ENCODE data around the gene ACSL3. TPM values are rescaled to one million over a fixed set of nuclear protein-coding genes. Genes with fewer than 3 reads are reported as not detected.

ACSL3 gene
- total and polyA plus RNA-seq, 3 experiments from 2014 or later, result 27.7 to 41.4 (median 38.6) TPM

DNA sequence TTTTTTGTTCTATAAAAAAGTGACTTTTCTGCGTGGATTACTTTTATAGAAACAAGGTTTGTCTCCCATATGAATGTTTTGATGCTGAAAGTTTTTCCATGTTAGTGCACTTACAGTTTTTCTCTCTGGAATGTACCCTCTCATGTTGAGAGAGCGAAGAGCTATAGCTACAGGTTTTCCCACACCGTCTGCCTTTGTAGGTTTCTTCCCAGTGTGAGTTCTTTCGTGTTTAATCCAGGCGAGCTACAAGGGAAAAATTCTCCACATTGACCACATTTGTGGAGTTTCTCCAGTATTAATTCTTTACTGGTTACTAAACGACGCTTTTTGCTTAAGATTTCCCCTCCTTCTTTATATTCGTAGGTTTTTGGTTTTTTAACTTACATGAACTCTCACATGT, 85.1 kb downstream of the ACSL3 start:
- H3K27ac ChIP-seq (ENCODE audit: low read depth, low read length), result no peak overlapping the region
- Mint-ChIP-seq H3K4me1 (peaks cover 0 to 4% (median 0%) of the 10 kb centered on the region in 3 donors), H3K27me3 (peaks cover 2% of the 10 kb centered on the region in 2 donors), H3K36me3 (peaks cover 0 to 9% (median 4%) of the 10 kb centered on the region in 3 donors), H3K9me3 (no peaks in the 10 kb centered on the region), H3K27ac (peak overlapping the region in 1 of 8 donors; percentile 29), H3K4me3 (no peak overlapping the region)
- ChIA-PET POLR2A (no interaction called here), CTCF (no interaction called here)
- no peaks in the 10 kb centered on the region for H3K9me3 ChIP-seq (ENCODE audit: low read length)
- no peaks in the 10 kb centered on the region for H3K36me3 ChIP-seq (ENCODE audit: insufficient read depth, low read length)
- no peak for DNase-seq
- no peak overlapping the region for H3K4me3 ChIP-seq (ENCODE audit: low read length)
- H3K27me3 ChIP-seq (ENCODE audit: insufficient read depth, low read length, poor library complexity, severe bottlenecking), result no peaks in the 10 kb centered on the region
- no peaks in the 10 kb centered on the region for H3K4me1 ChIP-seq (ENCODE audit: insufficient read depth, low read length)

DNA sequence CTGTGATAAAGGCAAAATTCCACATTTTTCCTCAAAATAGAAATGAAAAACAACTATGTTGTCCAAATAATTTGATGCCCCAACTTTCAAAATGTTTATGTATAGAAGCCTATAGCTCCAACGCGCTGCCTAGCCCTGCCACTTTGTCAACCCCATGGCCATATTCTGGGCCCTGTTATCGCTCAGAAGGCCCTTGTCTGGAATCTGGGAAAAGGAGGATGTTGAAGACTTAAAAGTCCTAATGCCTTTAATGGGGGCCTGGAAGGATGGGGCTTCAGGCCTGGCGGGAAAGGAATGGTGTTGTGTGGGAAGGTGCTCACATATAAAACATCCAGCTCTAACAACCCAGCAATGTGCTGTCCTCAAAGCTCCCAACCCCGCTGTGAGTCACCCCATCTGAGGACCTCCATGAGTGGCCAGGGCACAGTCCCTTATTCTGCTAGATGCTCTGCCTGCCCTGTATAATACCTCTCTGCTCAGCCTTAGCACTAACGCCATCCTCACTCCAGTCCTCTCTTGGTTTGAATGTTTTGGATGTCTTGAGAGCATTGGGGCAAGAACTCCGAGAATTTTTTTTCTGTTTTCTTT, 86.0 kb downstream of the ACSL3 start:
- no peaks in the 10 kb centered on the region for H3K9me3 Mint-ChIP-seq
- peaks cover 5% of the 10 kb centered on the region in 2 donors for H3K27me3 Mint-ChIP-seq
- ChIA-PET CTCF (no interaction called here), POLR2A (no interaction called here)
- H3K9me3 ChIP-seq (ENCODE audit: low read length), result no peaks in the 10 kb centered on the region
- no peak overlapping the region for H3K27ac Mint-ChIP-seq
- H3K27ac ChIP-seq (ENCODE audit: low read depth, low read length), result no peak overlapping the region
- H3K27me3 ChIP-seq (ENCODE audit: insufficient read depth, low read length, poor library complexity, severe bottlenecking), result no peaks in the 10 kb centered on the region
- H3K36me3 Mint-ChIP-seq, result peaks cover 0 to 2% (median 0%) of the 10 kb centered on the region in 3 donors
- H3K4me3 ChIP-seq (ENCODE audit: low read length), result no peak overlapping the region
- no peaks in the 10 kb centered on the region for H3K36me3 ChIP-seq (ENCODE audit: insufficient read depth, low read length)
- H3K4me1 ChIP-seq (ENCODE audit: insufficient read depth, low read length), result no peaks in the 10 kb centered on the region
- H3K4me1 Mint-ChIP-seq, result peaks cover 0 to 4% (median 0%) of the 10 kb centered on the region in 3 donors
- H3K4me3 Mint-ChIP-seq, result no peak overlapping the region
- no peak for DNase-seq

DNA sequence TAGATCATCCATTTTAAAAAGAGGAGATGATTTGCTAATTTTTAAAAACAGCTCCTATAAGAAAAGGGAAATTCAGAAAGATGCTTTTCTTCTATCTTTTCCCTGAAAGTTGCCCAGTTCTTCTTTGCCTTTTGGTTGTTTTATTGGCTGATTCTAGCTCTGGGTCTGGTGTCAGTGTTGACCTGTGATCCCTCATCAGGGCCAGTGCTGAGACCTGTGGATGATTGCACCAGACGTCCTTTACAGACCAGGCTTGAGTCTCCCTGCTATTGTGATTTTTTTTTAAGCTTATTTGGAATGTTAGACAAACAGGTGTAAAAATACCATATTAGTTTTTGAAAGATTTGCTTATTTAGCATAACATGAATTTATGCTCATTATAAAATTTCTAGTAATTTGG, 88.2 kb downstream of the ACSL3 start:
- H3K36me3 Mint-ChIP-seq, result no peaks in the 10 kb centered on the region
- H3K9me3 Mint-ChIP-seq, result no peaks in the 10 kb centered on the region
- POLR2A ChIA-PET, result no interaction called here
- no peak overlapping the region for H3K27ac ChIP-seq (ENCODE audit: low read depth, low read length)
- no peaks in the 10 kb centered on the region for H3K36me3 ChIP-seq (ENCODE audit: insufficient read depth, low read length)
- no peak overlapping the region for H3K27ac Mint-ChIP-seq
- H3K4me1 Mint-ChIP-seq, result no peaks in the 10 kb centered on the region
- DNase-seq, result no peak
- no peak overlapping the region for H3K4me3 ChIP-seq (ENCODE audit: low read length)
- H3K9me3 ChIP-seq (ENCODE audit: low read length), result no peaks in the 10 kb centered on the region
- CTCF ChIA-PET, result no interaction called here
- H3K4me3 Mint-ChIP-seq, result no peak overlapping the region
- H3K27me3 ChIP-seq (ENCODE audit: insufficient read depth, low read length, poor library complexity, severe bottlenecking), result no peaks in the 10 kb centered on the region
- H3K4me1 ChIP-seq (ENCODE audit: insufficient read depth, low read length), result no peaks in the 10 kb centered on the region
- H3K27me3 Mint-ChIP-seq, result peaks cover 8 to 15% of the 10 kb centered on the region in 2 donors

DNA sequence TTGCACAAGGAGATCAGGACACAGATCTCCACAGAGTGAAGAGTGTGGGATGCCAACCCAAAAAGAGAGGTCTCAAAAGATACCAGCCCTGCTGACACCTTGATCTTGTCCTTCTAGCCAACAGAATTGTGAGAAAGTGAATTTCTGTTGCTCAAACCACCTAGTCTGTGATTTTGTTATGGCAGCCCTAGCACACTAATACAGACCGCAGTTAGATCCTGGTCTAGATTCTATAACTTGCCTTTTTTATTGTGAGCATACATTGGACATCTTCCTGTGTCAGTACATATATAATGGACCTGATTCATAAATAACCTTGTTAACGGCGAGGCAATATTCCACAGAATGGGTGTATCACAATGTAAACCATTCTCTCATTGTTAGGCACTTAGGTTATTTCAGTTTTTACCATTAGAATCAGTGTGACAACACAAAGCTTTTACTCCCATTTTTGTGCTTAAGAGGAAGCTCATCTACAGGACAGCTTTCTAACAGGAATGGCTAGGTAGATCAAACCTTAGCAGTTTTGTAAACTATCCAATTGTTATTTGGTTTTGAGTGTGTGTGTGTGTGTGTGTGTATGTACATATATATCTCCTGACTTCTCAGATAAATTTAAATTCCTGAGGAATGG, 89.0 kb downstream of the ACSL3 start:
- no peaks in the 10 kb centered on the region for H3K27me3 ChIP-seq (ENCODE audit: insufficient read depth, low read length, poor library complexity, severe bottlenecking)
- CTCF ChIA-PET, result interaction anchor here (0.7 kb wide), 1 partner anchor 9 kb away, joined by 3 read pairs; no protein-coding TSS in a partner anchor
- H3K36me3 Mint-ChIP-seq, result no peaks in the 10 kb centered on the region

DNA sequence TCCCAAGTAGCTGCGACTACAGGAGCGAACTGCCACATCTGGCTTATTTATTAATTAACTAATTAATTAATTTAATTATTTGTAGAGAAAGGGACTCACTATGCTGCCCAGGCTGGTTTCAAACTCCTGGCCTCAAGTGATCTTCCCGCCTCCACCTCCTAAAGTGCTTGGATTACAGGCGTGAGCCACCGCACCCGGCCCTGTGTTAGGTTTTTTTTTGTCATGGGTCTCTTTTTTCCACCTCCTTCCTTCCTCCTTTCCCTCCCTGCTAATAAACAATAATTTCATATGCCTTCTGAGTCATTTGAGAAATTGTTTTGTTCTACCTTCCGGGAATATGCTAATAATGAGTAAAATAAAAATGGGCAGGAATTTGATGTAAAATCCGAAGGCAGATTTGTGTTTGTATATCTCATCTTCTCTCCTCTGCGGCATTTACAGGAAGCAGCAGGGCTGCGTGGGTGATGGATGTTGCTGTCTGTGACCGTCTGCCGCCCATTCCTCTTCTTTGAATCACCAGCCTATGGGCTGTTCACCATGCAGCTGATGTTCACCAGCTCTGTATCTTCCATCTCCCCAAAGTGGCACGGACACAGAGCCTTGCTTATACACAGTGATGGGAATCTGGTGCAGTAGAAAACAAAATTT, 89.9 kb downstream of the ACSL3 start:
- ChIA-PET CTCF (interaction anchor here (1.5 to 1.6 kb wide), 2 partner anchors 12 to 21 kb away, joined by 3 to 4 read pairs; no protein-coding TSS in a partner anchor), POLR2A (no interaction called here)
- Mint-ChIP-seq H3K4me3 (no peak overlapping the region), H3K27ac (no peak overlapping the region), H3K36me3 (no peaks in the 10 kb centered on the region), H3K27me3 (peaks cover 10 to 24% of the 10 kb centered on the region in 2 donors), H3K9me3 (no peaks in the 10 kb centered on the region), H3K4me1 (no peaks in the 10 kb centered on the region)
- no peaks in the 10 kb centered on the region for H3K27me3 ChIP-seq (ENCODE audit: insufficient read depth, low read length, poor library complexity, severe bottlenecking)
- no peak overlapping the region for H3K4me3 ChIP-seq (ENCODE audit: low read length)
- H3K36me3 ChIP-seq (ENCODE audit: insufficient read depth, low read length), result no peaks in the 10 kb centered on the region
- no peak overlapping the region for H3K27ac ChIP-seq (ENCODE audit: low read depth, low read length)
- H3K9me3 ChIP-seq (ENCODE audit: low read length), result no peaks in the 10 kb centered on the region
- no peak for DNase-seq
- no peaks in the 10 kb centered on the region for H3K4me1 ChIP-seq (ENCODE audit: insufficient read depth, low read length)

More for the DNA sequence above, 89.0 kb downstream of the ACSL3 start:
- POLR2A ChIA-PET, result no interaction called here
- H3K27ac Mint-ChIP-seq, result no peak overlapping the region
- DNase-seq, result no peak
- H3K27me3 Mint-ChIP-seq, result peaks cover 8 to 23% of the 10 kb centered on the region in 2 donors
- Histone ChIP-seq H3K9me3 (ENCODE audit: low read length) (no peaks in the 10 kb centered on the region), H3K27ac (ENCODE audit: low read depth, low read length) (no peak overlapping the region), H3K36me3 (ENCODE audit: insufficient read depth, low read length) (no peaks in the 10 kb centered on the region), H3K4me3 (ENCODE audit: low read length) (no peak overlapping the region), H3K4me1 (ENCODE audit: insufficient read depth, low read length) (no peaks in the 10 kb centered on the region)
- H3K4me3 Mint-ChIP-seq, result no peak overlapping the region
- no peaks in the 10 kb centered on the region for H3K9me3 Mint-ChIP-seq
- no peaks in the 10 kb centered on the region for H3K4me1 Mint-ChIP-seq

DNA sequence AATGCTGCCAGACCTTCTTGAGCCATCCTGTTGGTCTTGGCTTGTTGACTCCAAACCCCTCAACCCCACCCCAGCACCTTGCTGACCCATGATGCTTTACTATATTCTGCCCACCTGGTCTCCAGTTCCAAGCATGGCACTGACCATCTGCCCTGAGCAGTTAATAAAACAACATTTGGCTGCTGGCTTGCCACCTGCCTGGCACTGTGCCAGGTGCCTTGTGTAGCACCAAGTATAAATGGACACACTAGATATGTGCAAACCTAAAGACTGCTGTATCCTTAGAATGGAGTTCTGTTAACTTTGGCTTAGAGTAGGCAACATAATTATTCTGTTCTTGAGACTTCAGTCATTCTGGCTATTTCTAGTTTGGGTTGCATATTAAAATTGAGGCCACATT, 91.4 kb downstream of the ACSL3 start:
- ChIA-PET POLR2A (no interaction called here), CTCF (interaction anchor here (1.6 kb wide), 1 partner anchor 13 kb away, joined by 3 read pairs; no protein-coding TSS in a partner anchor)
- no peak for DNase-seq

DNA sequence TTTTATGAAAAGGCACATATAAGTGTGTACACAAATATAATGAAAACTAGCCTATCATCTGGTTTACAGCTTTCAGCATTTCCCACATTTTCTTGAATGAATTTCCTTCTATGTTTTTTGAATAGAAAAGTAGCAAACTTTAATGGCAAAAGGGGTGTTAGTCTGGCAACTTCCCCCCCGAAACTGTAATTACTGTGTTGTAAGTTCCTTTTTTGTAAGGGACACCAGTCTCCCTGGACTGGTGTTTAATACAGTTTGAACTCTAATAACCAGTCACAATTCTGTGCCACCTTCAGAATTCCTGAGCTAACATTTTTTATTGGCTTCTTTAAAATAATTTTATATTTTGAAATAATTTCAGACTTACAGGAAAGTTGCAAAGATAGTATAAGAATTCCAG, 94.2 kb downstream of the ACSL3 start:
- Histone ChIP-seq H3K4me1 (ENCODE audit: insufficient read depth, low read length) (no peaks in the 10 kb centered on the region), H3K36me3 (ENCODE audit: insufficient read depth, low read length) (no peaks in the 10 kb centered on the region), H3K27me3 (ENCODE audit: insufficient read depth, low read length, poor library complexity, severe bottlenecking) (no peaks in the 10 kb centered on the region), H3K27ac (ENCODE audit: low read depth, low read length) (no peak overlapping the region), H3K9me3 (ENCODE audit: low read length) (no peaks in the 10 kb centered on the region), H3K4me3 (ENCODE audit: low read length) (no peak overlapping the region)
- Mint-ChIP-seq H3K27ac (no peak overlapping the region), H3K27me3 (peaks cover 13 to 30% of the 10 kb centered on the region in 2 donors), H3K4me1 (no peaks in the 10 kb centered on the region), H3K4me3 (no peak overlapping the region), H3K36me3 (no peaks in the 10 kb centered on the region), H3K9me3 (no peaks in the 10 kb centered on the region)
- ChIA-PET CTCF (no interaction called here), POLR2A (no interaction called here)
- no peak for DNase-seq

More for the DNA sequence above, 91.4 kb downstream of the ACSL3 start:
- no peak overlapping the region for H3K4me3 ChIP-seq (ENCODE audit: low read length)
- H3K36me3 ChIP-seq (ENCODE audit: insufficient read depth, low read length), result no peaks in the 10 kb centered on the region
- Mint-ChIP-seq H3K9me3 (no peaks in the 10 kb centered on the region), H3K27me3 (peaks cover 11 to 24% of the 10 kb centered on the region in 2 donors), H3K36me3 (no peaks in the 10 kb centered on the region), H3K4me1 (no peaks in the 10 kb centered on the region), H3K27ac (peak overlapping the region in 2 of 8 donors; percentile 26 to 42), H3K4me3 (no peak overlapping the region)
- no peaks in the 10 kb centered on the region for H3K27me3 ChIP-seq (ENCODE audit: insufficient read depth, low read length, poor library complexity, severe bottlenecking)
- H3K9me3 ChIP-seq (ENCODE audit: low read length), result no peaks in the 10 kb centered on the region
- no peaks in the 10 kb centered on the region for H3K4me1 ChIP-seq (ENCODE audit: insufficient read depth, low read length)
- H3K27ac ChIP-seq (ENCODE audit: low read depth, low read length), result no peak overlapping the region

DNA sequence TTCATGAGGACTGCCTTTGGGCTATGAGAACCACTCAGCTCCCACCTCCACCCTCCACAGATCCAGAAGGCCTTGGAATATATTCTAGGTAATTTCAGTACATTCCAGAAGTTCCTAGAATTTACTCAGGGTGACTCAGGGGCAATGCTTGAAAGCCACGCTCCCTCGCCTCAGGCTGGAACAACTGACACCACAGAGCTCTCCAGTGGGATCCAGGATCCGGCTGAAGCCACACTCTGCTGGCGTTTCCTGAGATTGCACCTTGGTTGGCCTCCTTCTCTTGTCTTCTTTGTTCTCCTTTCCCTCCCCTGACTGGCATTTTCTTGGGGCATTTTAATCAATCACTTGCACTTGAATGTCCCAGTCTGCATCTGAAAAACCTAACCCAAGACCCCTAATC, 98.5 kb downstream of the ACSL3 start:
- Mint-ChIP-seq H3K4me3 (no peak overlapping the region), H3K9me3 (no peaks in the 10 kb centered on the region)
- no peaks in the 10 kb centered on the region for H3K9me3 ChIP-seq (ENCODE audit: low read length)

More for the DNA sequence above, 98.5 kb downstream of the ACSL3 start:
- ChIA-PET POLR2A (no interaction called here), CTCF (no interaction called here)
- Mint-ChIP-seq H3K27ac (no peak overlapping the region), H3K36me3 (no peaks in the 10 kb centered on the region), H3K27me3 (peaks cover 17 to 43% of the 10 kb centered on the region in 2 donors), H3K4me1 (no peaks in the 10 kb centered on the region)
- no peaks in the 10 kb centered on the region for H3K36me3 ChIP-seq (ENCODE audit: insufficient read depth, low read length)
- H3K27ac ChIP-seq (ENCODE audit: low read depth, low read length), result no peak overlapping the region
- H3K4me1 ChIP-seq (ENCODE audit: insufficient read depth, low read length), result no peaks in the 10 kb centered on the region
- H3K27me3 ChIP-seq (ENCODE audit: insufficient read depth, low read length, poor library complexity, severe bottlenecking), result no peaks in the 10 kb centered on the region
- no peak overlapping the region for H3K4me3 ChIP-seq (ENCODE audit: low read length)
- DNase-seq, result no peak
